Endothelial cell of umbilical vein (primary cell): ENCODE results near the gene EPHA4.

Experiments used
- EZH2 ChIP-seq: IDR thresholded peaks from 2 replicates; pipeline ENCODE4 v1.6.1; 2012; ENCODE audit warnings: borderline replicate concordance, low read depth, mild to moderate bottlenecking, moderate library complexity, low read length, inconsistent platforms; ENCODE audit not compliant: severe bottlenecking
- GATA2 ChIP-seq: IDR thresholded peaks from 2 replicates; pipeline ENCODE4 v1.7.0; 2011; ENCODE audit warnings: low read depth, mild to moderate bottlenecking, moderate library complexity, mixed read lengths, low read length; ENCODE audit not compliant: insufficient read length, insufficient read depth
- POLR2A ChIP-seq: IDR thresholded peaks from 2 replicates; pipeline ENCODE4 v1.6.1; 2012; ENCODE audit warnings: low read depth, mild to moderate bottlenecking, control low read depth, low read length
- POLR2AphosphoS5 ChIP-seq: IDR thresholded peaks from 2 replicates; pipeline ENCODE4 v1.6.1; 2012; ENCODE audit warnings: low read depth, mild to moderate bottlenecking, control low read depth, low read length, moderate library complexity; ENCODE audit not compliant: insufficient read depth
- TF ChIP-seq, protein P1 (sequence below), 2 donors: IDR thresholded peaks; 1 replicate in 1 of 2; 2 replicates in 1 of 2; pipeline ENCODE4 v1.5.1; 2011; ENCODE audit warnings: low read length in 2 of 2, mild to moderate bottlenecking in 2 of 2, moderate library complexity in 2 of 2, control low read depth in 1 of 2, inconsistent platforms in 1 of 2, low read depth in 1 of 2; ENCODE audit not compliant: insufficient read depth in 1 of 2; ENCODE audit errors: extremely low read depth in 1 of 2
- TF ChIP-seq, protein P2 (sequence below): IDR thresholded peaks from 2 replicates; pipeline ENCODE4 v1.6.1; 2011; ENCODE audit not compliant: insufficient read depth, insufficient read length

DNA sequence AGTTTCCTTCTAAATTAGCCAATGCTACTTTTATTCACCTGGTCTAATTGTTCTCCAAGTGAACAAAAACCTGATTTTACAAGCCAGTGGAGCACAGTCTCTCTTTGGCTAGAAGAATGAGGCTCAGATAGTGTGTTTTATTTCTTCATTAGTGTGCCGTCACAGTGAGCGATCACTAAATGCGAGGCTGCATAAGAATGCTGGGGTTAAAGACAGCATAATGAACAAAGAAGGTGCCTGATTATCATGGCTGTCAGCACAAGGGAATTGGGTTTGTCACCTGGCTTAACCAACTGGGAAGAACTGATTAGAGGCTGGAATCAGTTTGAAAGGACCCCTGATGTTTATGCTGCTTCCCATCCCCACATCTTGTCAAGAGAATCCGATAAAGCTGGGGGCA lies 76.4 kb downstream of the EPHA4 start:
- TF ChIP-seq POLR2A (no peak), EZH2 (no peak), POLR2AphosphoS5 (no peak), GATA2 (no peak)
- TF ChIP-seq, protein P1, sequence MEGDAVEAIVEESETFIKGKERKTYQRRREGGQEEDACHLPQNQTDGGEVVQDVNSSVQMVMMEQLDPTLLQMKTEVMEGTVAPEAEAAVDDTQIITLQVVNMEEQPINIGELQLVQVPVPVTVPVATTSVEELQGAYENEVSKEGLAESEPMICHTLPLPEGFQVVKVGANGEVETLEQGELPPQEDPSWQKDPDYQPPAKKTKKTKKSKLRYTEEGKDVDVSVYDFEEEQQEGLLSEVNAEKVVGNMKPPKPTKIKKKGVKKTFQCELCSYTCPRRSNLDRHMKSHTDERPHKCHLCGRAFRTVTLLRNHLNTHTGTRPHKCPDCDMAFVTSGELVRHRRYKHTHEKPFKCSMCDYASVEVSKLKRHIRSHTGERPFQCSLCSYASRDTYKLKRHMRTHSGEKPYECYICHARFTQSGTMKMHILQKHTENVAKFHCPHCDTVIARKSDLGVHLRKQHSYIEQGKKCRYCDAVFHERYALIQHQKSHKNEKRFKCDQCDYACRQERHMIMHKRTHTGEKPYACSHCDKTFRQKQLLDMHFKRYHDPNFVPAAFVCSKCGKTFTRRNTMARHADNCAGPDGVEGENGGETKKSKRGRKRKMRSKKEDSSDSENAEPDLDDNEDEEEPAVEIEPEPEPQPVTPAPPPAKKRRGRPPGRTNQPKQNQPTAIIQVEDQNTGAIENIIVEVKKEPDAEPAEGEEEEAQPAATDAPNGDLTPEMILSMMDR (IDR thresholded peaks at IDR 0.05; ENCODE audit: extremely low read depth in 1 of 2, insufficient read depth in 1 of 2, low read depth in 1 of 2, low read length in 2 of 2): no peak
- TF ChIP-seq, protein P2, sequence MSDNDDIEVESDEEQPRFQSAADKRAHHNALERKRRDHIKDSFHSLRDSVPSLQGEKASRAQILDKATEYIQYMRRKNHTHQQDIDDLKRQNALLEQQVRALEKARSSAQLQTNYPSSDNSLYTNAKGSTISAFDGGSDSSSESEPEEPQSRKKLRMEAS: no peak
